ENCODE data around the gene COL6A3.

COL6A3 gene

DNA sequence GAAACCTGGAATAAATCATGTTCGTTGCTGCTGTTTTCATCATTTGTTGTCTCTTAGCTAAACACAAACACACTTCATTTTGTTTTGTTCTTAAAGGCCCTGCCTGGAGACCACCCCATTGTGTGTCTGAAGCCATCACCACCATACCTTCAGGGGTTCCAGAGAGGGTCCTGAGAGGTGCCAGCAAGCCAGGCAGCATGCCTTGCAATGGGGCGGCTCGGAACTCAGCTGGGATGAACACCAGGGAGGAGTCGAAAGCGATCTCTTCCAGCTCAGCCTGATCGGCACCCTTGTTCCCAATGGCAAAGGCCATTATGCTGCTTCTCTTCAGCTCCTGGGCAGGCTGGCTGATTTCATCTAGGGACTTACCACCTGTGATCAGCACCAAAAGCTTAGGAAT, 33.2 kb downstream of the COL6A3 start:
- POLR2A ChIA-PET = no interaction called here
- no peak for TF ChIP-seq ZNF416 (tag by site-specific recombination; IDR thresholded peaks at IDR 0.05)
- no peak for TF ChIP-seq ZNF701 (tag by site-specific recombination; IDR thresholded peaks at IDR 0.05)
- TF ChIP-seq ZNF423 (tag by site-specific recombination; IDR thresholded peaks at IDR 0.05) = no peak
- TF ChIP-seq ZNF157 (tag by site-specific recombination; IDR thresholded peaks at IDR 0.05) = no peak
- no peak for TF ChIP-seq ZEB2 (tag by site-specific recombination; IDR thresholded peaks at IDR 0.05)
- TF ChIP-seq ZNF707 (tag by site-specific recombination; IDR thresholded peaks at IDR 0.05) = no peak
- no peak for TF ChIP-seq ZNF426 (tag by site-specific recombination; IDR thresholded peaks at IDR 0.05)
- TF ChIP-seq ZNF10 (tag by site-specific recombination; IDR thresholded peaks at IDR 0.05) = no peak
- no peak for TF ChIP-seq ZNF169 (tag by site-specific recombination; IDR thresholded peaks at IDR 0.05)
- no peak for TF ChIP-seq GLI4 (tag by site-specific recombination; IDR thresholded peaks at IDR 0.05)
- TF ChIP-seq, protein P1, sequence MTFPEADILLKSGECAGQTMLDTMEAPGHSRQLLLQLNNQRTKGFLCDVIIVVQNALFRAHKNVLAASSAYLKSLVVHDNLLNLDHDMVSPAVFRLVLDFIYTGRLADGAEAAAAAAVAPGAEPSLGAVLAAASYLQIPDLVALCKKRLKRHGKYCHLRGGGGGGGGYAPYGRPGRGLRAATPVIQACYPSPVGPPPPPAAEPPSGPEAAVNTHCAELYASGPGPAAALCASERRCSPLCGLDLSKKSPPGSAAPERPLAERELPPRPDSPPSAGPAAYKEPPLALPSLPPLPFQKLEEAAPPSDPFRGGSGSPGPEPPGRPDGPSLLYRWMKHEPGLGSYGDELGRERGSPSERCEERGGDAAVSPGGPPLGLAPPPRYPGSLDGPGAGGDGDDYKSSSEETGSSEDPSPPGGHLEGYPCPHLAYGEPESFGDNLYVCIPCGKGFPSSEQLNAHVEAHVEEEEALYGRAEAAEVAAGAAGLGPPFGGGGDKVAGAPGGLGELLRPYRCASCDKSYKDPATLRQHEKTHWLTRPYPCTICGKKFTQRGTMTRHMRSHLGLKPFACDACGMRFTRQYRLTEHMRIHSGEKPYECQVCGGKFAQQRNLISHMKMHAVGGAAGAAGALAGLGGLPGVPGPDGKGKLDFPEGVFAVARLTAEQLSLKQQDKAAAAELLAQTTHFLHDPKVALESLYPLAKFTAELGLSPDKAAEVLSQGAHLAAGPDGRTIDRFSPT (tag by site-specific recombination; IDR thresholded peaks at IDR 0.05) = no peak
- TF ChIP-seq, protein P2, sequence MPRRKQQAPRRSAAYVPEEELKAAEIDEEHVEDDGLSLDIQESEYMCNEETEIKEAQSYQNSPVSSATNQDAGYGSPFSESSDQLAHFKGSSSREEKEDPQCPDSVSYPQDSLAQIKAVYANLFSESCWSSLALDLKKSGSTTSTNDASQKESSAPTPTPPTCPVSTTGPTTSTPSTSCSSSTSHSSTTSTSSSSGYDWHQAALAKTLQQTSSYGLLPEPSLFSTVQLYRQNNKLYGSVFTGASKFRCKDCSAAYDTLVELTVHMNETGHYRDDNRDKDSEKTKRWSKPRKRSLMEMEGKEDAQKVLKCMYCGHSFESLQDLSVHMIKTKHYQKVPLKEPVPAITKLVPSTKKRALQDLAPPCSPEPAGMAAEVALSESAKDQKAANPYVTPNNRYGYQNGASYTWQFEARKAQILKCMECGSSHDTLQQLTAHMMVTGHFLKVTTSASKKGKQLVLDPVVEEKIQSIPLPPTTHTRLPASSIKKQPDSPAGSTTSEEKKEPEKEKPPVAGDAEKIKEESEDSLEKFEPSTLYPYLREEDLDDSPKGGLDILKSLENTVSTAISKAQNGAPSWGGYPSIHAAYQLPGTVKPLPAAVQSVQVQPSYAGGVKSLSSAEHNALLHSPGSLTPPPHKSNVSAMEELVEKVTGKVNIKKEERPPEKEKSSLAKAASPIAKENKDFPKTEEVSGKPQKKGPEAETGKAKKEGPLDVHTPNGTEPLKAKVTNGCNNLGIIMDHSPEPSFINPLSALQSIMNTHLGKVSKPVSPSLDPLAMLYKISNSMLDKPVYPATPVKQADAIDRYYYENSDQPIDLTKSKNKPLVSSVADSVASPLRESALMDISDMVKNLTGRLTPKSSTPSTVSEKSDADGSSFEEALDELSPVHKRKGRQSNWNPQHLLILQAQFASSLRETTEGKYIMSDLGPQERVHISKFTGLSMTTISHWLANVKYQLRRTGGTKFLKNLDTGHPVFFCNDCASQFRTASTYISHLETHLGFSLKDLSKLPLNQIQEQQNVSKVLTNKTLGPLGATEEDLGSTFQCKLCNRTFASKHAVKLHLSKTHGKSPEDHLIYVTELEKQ (tag by site-specific recombination; IDR thresholded peaks at IDR 0.05; ENCODE audit: borderline replicate concordance) = no peak
- no peak for TF ChIP-seq ZNF777 (tag by site-specific recombination; IDR thresholded peaks at IDR 0.05; ENCODE audit: borderline replicate concordance)
- no peak for TF ChIP-seq GLIS1 (tag by site-specific recombination; IDR thresholded peaks at IDR 0.05)
- no peak for TF ChIP-seq OVOL3 (tag by site-specific recombination; IDR thresholded peaks at IDR 0.05)
- TF ChIP-seq ZNF274 (IDR thresholded peaks at IDR 0.05; ENCODE audit: low read length) = no peak
- TF ChIP-seq ZNF274 (tag by site-specific recombination; IDR thresholded peaks at IDR 0.05; ENCODE audit: borderline replicate concordance) = no peak
- no peak for TF ChIP-seq SETDB1 (IDR thresholded peaks at IDR 0.05; ENCODE audit: insufficient read length, low read length)
- TF ChIP-seq ZNF660 (tag by site-specific recombination; IDR thresholded peaks at IDR 0.05) = no peak
- TF ChIP-seq, protein P3, sequence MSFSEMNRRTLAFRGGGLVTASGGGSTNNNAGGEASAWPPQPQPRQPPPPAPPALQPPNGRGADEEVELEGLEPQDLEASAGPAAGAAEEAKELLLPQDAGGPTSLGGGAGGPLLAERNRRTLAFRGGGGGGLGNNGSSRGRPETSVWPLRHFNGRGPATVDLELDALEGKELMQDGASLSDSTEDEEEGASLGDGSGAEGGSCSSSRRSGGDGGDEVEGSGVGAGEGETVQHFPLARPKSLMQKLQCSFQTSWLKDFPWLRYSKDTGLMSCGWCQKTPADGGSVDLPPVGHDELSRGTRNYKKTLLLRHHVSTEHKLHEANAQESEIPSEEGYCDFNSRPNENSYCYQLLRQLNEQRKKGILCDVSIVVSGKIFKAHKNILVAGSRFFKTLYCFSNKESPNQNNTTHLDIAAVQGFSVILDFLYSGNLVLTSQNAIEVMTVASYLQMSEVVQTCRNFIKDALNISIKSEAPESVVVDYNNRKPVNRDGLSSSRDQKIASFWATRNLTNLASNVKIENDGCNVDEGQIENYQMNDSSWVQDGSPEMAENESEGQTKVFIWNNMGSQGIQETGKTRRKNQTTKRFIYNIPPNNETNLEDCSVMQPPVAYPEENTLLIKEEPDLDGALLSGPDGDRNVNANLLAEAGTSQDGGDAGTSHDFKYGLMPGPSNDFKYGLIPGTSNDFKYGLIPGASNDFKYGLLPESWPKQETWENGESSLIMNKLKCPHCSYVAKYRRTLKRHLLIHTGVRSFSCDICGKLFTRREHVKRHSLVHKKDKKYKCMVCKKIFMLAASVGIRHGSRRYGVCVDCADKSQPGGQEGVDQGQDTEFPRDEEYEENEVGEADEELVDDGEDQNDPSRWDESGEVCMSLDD (tag by site-specific recombination; IDR thresholded peaks at IDR 0.05) = no peak
- Histone ChIP-seq H3K4me1 (ENCODE audit: control insufficient read depth, insufficient read depth, low read length) (no peaks in the 10 kb centered on the region), H3K9me3 (ENCODE audit: control insufficient read depth, insufficient read depth, low read depth, low read length) (no peaks in the 10 kb centered on the region), H3K36me3 (ENCODE audit: control insufficient read depth in 2 of 2, insufficient read depth in 1 of 2, low read length in 2 of 2) (no peaks in the 10 kb centered on the region), H3K27ac (ENCODE audit: extremely low read depth, low read depth, low read length) (no peak overlapping the region), H3K4me3 (ENCODE audit: low read depth, low read length) (no peak overlapping the region)
- CTCF ChIA-PET = interaction anchor here (0.7 to 1.0 kb wide), 2 partner anchors 9 to 41 kb away, joined by 4 to 5 read pairs; no protein-coding TSS in a partner anchor
